OCI-LY1 (cell line): ENCODE data around the gene DNAH17.

Source experiments
- H2AFZ ChIP-seq: fragments of 200-600 bp; sonication (generic), shearing (Covaris generic); 2 replicates; pipeline ENCODE4 v1.6.0; 2014; ENCODE audit warnings: antibody characterized with exemption, mild to moderate bottlenecking, low read length
- H3F3A ChIP-seq: fragments of 200-600 bp; sonication (generic), shearing (Covaris generic); 2 replicates; pipeline ENCODE4 v1.6.0; 2014; ENCODE audit warnings: mild to moderate bottlenecking, antibody characterized with exemption, low read length, moderate library complexity; ENCODE audit not compliant: insufficient read depth
- H3K27ac ChIP-seq: fragments of 200-600 bp; sonication (generic); 2 replicates; pipeline ENCODE4 v1.5.1; 2014; ENCODE audit warnings: low read length, mixed run types, mild to moderate bottlenecking, low read depth; ENCODE audit not compliant: poor library complexity, severe bottlenecking
- H3K27me3 ChIP-seq: fragments of 200-600 bp; sonication (generic); 2 replicates; pipeline ENCODE4 v1.6.0; 2014; ENCODE audit warnings: antibody characterized with exemption, mild to moderate bottlenecking, low read length, moderate library complexity; ENCODE audit not compliant: insufficient read depth
- H3K36me3 ChIP-seq: fragments of 200-600 bp; sonication (generic); 2 replicates; pipeline ENCODE4 v1.6.1; 2014; ENCODE audit warnings: mild to moderate bottlenecking, antibody characterized with exemption, low read length, moderate library complexity, mixed read lengths; ENCODE audit not compliant: insufficient read depth
- H3K4me1 ChIP-seq: fragments of 200-600 bp; sonication (generic); 2 replicates; pipeline ENCODE4 v1.5.1; 2014; ENCODE audit warnings: mild to moderate bottlenecking, low read length, moderate library complexity; ENCODE audit not compliant: insufficient read depth, severe bottlenecking
- H3K4me2 ChIP-seq: fragments of 200-600 bp; sonication (generic), shearing (Covaris generic); 2 replicates; pipeline ENCODE4 v1.6.1; 2014; ENCODE audit warnings: low read length
- H3K4me3 ChIP-seq: fragments of 200-600 bp; sonication (generic); 2 replicates; pipeline ENCODE4 v1.5.1; 2014; ENCODE audit warnings: low read length, low read depth, mild to moderate bottlenecking, mixed read lengths; ENCODE audit not compliant: poor library complexity, severe bottlenecking
- H3K79me2 ChIP-seq: fragments of 200-600 bp; shearing (Covaris generic); 2 replicates; pipeline ENCODE4 v1.6.1; 2016; ENCODE audit warnings: mixed run types, low read length, mixed read lengths; ENCODE audit not compliant: insufficient read depth
- H3K9ac ChIP-seq: fragments of 200-600 bp; sonication (generic), shearing (Covaris generic); 2 replicates; pipeline ENCODE4 v1.6.1; 2014; ENCODE audit warnings: mild to moderate bottlenecking, low read length, mixed read lengths
- H3K9me2 ChIP-seq: fragments of 200-600 bp; sonication (generic), shearing (Covaris generic); 2 replicates; pipeline ENCODE4 v1.6.1; 2014; ENCODE audit warnings: low read depth, mild to moderate bottlenecking, low read length, mixed read lengths
- H3K9me3 ChIP-seq: fragments of 200-600 bp; shearing (Covaris generic); 2 replicates; pipeline ENCODE4 v1.6.1; 2014; ENCODE audit warnings: low read length, mixed read lengths
- H4K20me1 ChIP-seq: fragments of 200-600 bp; sonication (generic), shearing (Covaris generic); 2 replicates; pipeline ENCODE4 v1.6.0; 2016; ENCODE audit warnings: mild to moderate bottlenecking, low read length; ENCODE audit not compliant: insufficient read depth
- CTCF ChIP-seq: fragments of 200-600 bp; sonication (generic), shearing (Covaris generic); IDR thresholded peaks from 2 replicates; pipeline ENCODE4 v1.5.1; 2017; ENCODE audit warnings: mild to moderate bottlenecking, antibody characterized with exemption, low read length, moderate library complexity, mixed read lengths
- EZH2 ChIP-seq: fragments of 200-600 bp; sonication (generic), shearing (Covaris generic); IDR thresholded peaks from 2 replicates; pipeline ENCODE4 v1.8.0; 2017; ENCODE audit warnings: borderline replicate concordance, mixed run types, mild to moderate bottlenecking, antibody characterized with exemption, low read length, moderate library complexity, mixed read lengths

The DNAH17 gene

GRCh38 chr17:78538033-78538776, 39.0 kb downstream of the DNAH17 start:
- no peak for TF ChIP-seq EZH2
- no peak for TF ChIP-seq CTCF
- Histone ChIP-seq H3K9me3 (no peaks in the 10 kb centered on the region), H3F3A (no peaks in the 10 kb centered on the region), H3K27me3 (no peaks in the 10 kb centered on the region; the same call in 1 of the 2 replicates), H3K9ac (no peak overlapping the region), H3K27ac (no peak overlapping the region), H3K4me1 (no peaks in the 10 kb centered on the region), H3K9me2 (no peaks in the 10 kb centered on the region), H4K20me1 (no peaks in the 10 kb centered on the region), H3K79me2 (no peaks in the 10 kb centered on the region), H3K4me2 (no peak overlapping the region), H3K36me3 (no peaks in the 10 kb centered on the region), H2AFZ (no peak overlapping the region), H3K4me3 (no peak overlapping the region)

GRCh38 chr17:78537217-78537860, 39.9 kb downstream of the DNAH17 start:
- Histone ChIP-seq H3K27ac (no peak overlapping the region), H3F3A (no peaks in the 10 kb centered on the region), H2AFZ (no peak overlapping the region), H3K4me3 (no peak overlapping the region), H3K79me2 (no peaks in the 10 kb centered on the region), H3K36me3 (no peaks in the 10 kb centered on the region), H3K9me2 (no peaks in the 10 kb centered on the region), H4K20me1 (no peaks in the 10 kb centered on the region), H3K4me1 (no peaks in the 10 kb centered on the region), H3K9ac (no peak overlapping the region), H3K27me3 (no peaks in the 10 kb centered on the region; the same call in 1 of the 2 replicates), H3K4me2 (no peak overlapping the region), H3K9me3 (no peaks in the 10 kb centered on the region)
- TF ChIP-seq EZH2 = no peak
- no peak for TF ChIP-seq CTCF

GRCh38 chr17:78535273-78536197, 41.7 kb downstream of the DNAH17 start:
- H3K27ac ChIP-seq = no peak overlapping the region
- H3K4me2 ChIP-seq = no peak overlapping the region
- no peaks in the 10 kb centered on the region for H4K20me1 ChIP-seq
- no peaks in the 10 kb centered on the region; the same call in 1 of the 2 replicates for H3K27me3 ChIP-seq
- H3K36me3 ChIP-seq = no peaks in the 10 kb centered on the region
- no peaks in the 10 kb centered on the region for H3K79me2 ChIP-seq
- H3K9me3 ChIP-seq = no peaks in the 10 kb centered on the region
- no peak overlapping the region for H3K4me3 ChIP-seq
- H2AFZ ChIP-seq = no peak overlapping the region
- H3F3A ChIP-seq = no peaks in the 10 kb centered on the region
- H3K9ac ChIP-seq = no peak overlapping the region
- TF ChIP-seq CTCF (no peak), EZH2 (no peak)
- no peaks in the 10 kb centered on the region for H3K9me2 ChIP-seq
- H3K4me1 ChIP-seq = no peaks in the 10 kb centered on the region
